ENCODE results near the gene SEC14L2. TPM values are rescaled to one million over a fixed set of nuclear protein-coding genes. Genes with fewer than 3 reads are reported as not detected.

Gene SEC14L2
- total and polyA plus RNA-seq, 2 of the 4 experiments (the other 2 are of a cell fraction) = 38.7 to 54.8 TPM

DNA sequence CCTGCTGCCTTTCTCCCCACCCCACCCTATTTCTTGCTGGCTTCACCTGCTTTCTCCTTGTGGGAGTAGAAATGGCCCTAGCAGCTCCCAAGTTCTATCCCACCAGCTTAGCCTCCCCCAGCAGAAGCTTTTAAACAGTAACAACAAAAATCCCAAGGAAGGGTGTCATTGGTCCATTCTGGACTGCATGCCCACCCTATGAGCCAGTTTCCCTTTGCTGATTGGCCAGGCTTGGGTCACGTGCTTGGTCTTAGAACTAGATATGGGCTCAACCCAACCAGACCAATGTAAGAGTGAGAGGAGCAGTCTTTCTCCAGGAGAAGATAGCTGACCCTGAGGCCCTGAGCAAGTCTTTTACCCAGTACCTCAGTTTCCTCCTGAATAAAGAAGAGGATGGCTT is 31.1 kb downstream of the SEC14L2 start:
- no CpG with 5 or more reads among the region's 1 CpG for WGBS, 2 experiments (ENCODE audit: extremely low coverage in 2 of 2, insufficient read length in 1 of 2)
- Histone ChIP-seq H2BK20ac (ENCODE audit: low read depth, low read length) (no peak overlapping the region), H3K27ac (ENCODE audit: insufficient read depth, low read length) (no peak overlapping the region), H3K9me1 (ENCODE audit: insufficient read depth, low read length) (peaks cover 9% of the 10 kb centered on the region), H3K4me1 (ENCODE audit: control insufficient read depth, insufficient read depth, low read length) (peaks cover 8% of the 10 kb centered on the region; the same call in 1 of the 2 replicates), H2AFZ (replicated peaks; ENCODE audit: low read length, poor library complexity) (no peak overlapping the region), H3K27me3 (ENCODE audit: control insufficient read depth, insufficient read depth, low read length) (no peaks in the 10 kb centered on the region), H4K8ac (ENCODE audit: low read depth in 2 of 2, low read length in 2 of 2) (no peak overlapping the region), H4K5ac (ENCODE audit: low read depth, low read length) (no peak overlapping the region), H3K56ac (ENCODE audit: extremely low read depth, insufficient read depth, low read length) (no peak overlapping the region), H3K79me1 (ENCODE audit: low read depth in 1 of 2, low read length in 2 of 2) (peaks cover 14 to 22% of the 10 kb centered on the region in 2 experiments; a peak in 3 of 4 replicates), H3K9me3 (ENCODE audit: control insufficient read depth, insufficient read depth, low read length) (no peaks in the 10 kb centered on the region), H3K9ac (ENCODE audit: low read depth, low read length) (no peak overlapping the region), H3K23ac (ENCODE audit: low read depth, low read length) (no peak overlapping the region), H2BK5ac (ENCODE audit: low read depth, low read length, poor library complexity, severe bottlenecking) (no peak overlapping the region), H4K20me1 (ENCODE audit: insufficient read depth, low read length) (no peaks in the 10 kb centered on the region), H2BK120ac (ENCODE audit: low read depth, low read length) (no peak overlapping the region), H3K4me2 (ENCODE audit: low read depth, low read length) (no peak overlapping the region), H2AK9ac (replicated peaks; ENCODE audit: low read depth, low read length, poor library complexity) (no peak overlapping the region), H3K4me3 (ENCODE audit: insufficient read depth, low read depth, low read length) (no peak overlapping the region), H4K91ac (ENCODE audit: insufficient read depth, low read depth, low read length) (no peak overlapping the region), H2AK5ac (ENCODE audit: low read depth, low read length) (no peak overlapping the region), H3K14ac (replicated peaks; ENCODE audit: low read depth, low read length) (no peak overlapping the region), H3K36me3 (ENCODE audit: control insufficient read depth, insufficient read depth, low read length) (peaks cover 6% of the 10 kb centered on the region; the same call in 1 of the 2 replicates), H3K4ac (ENCODE audit: low read depth, low read length) (no peak overlapping the region), H2BK15ac (ENCODE audit: low read depth, low read length) (no peak overlapping the region), H3K18ac (ENCODE audit: low read depth, low read length) (no peak overlapping the region)
- DNase-seq (no peak), ATAC-seq (ENCODE audit: low read depth) (no peak)
- BruUV-seq (replicated peaks) = no TSS peak
- ChIA-PET CTCF (no interaction called here), POLR2A (ENCODE audit: unreplicated experiment) (no interaction called here)
- in situ Hi-C loops (cut with MboI; ENCODE audit: low sequenced_read_pairs) (no loop called here), dilution Hi-C loops (cut with HindIII; ENCODE audit: low sequenced_read_pairs, unreplicated experiment) (no loop called here), intact Hi-C loops (cut with micrococcal nuclease) (no loop called here)
- no peak for TF ChIP-seq RAD21 (IDR thresholded peaks at IDR 0.05; ENCODE audit: low read length)
- no peak for TF ChIP-seq CHD1 (IDR thresholded peaks at IDR 0.05; ENCODE audit: low read depth, low read length)
- 0 out of 2 replicates have a peak, but pooled peaks have one; percentile 10 for TF ChIP-seq USF2 (IDR thresholded peaks at IDR 0.05; ENCODE audit: low read depth, low read length)
